Astrocyte (in vitro differentiated cells and primary cell): Measurements from ENCODE around the gene SLC29A4. TPM values are rescaled to one million over a fixed set of nuclear protein-coding genes. Genes with fewer than 3 reads are reported as not detected.
A peak's percentile ranks its signal among the peaks of the same experiment; 100 is the strongest.

Experiments used
- DNase-seq: peaks from one replicate; pipeline ENCODE4 v3.0.0-alpha.2; 2010; ENCODE audit warnings: low read depth
- FAIRE-seq: peaks from 2 replicates; lab custom pipeline; 2011; peaks lifted over from hg19 to GRCh38; lab: Jason Lieb, UNC
- H2AFZ ChIP-seq: 2 replicates; pipeline ENCODE4 v1.6.0; 2012; ENCODE audit warnings: low read depth, low read length, inconsistent platforms
- H3K27ac ChIP-seq: 2 replicates; pipeline ENCODE4 v1.5.1; 2011; ENCODE audit warnings: low read depth, low read length, inconsistent platforms
- H3K27me3 ChIP-seq: 2 replicates; pipeline ENCODE4 v1.6.0; 2011; ENCODE audit warnings: low read length, inconsistent platforms; ENCODE audit not compliant: insufficient read depth
- H3K36me3 ChIP-seq: 2 replicates; pipeline ENCODE4 v1.5.1; 2011; ENCODE audit warnings: low read length, inconsistent platforms; ENCODE audit not compliant: insufficient read depth
- H3K4me1 ChIP-seq: 2 replicates; pipeline ENCODE4 v1.5.1; 2011; ENCODE audit warnings: low read length, inconsistent platforms; ENCODE audit not compliant: insufficient read depth
- H3K4me2 ChIP-seq: 2 replicates; pipeline ENCODE4 v1.6.0; 2012; ENCODE audit warnings: low read length, inconsistent platforms
- H3K4me3 ChIP-seq: 2 replicates; pipeline ENCODE4 v1.5.1; 2011; ENCODE audit warnings: low read depth, mild to moderate bottlenecking, low read length, inconsistent platforms; ENCODE audit not compliant: insufficient read depth
- H3K79me2 ChIP-seq: 2 replicates; pipeline ENCODE4 v1.6.0; 2012; ENCODE audit warnings: mild to moderate bottlenecking, low read length, inconsistent platforms; ENCODE audit not compliant: insufficient read depth
- H3K9ac ChIP-seq: 2 replicates; pipeline ENCODE4 v1.6.0; 2012; ENCODE audit warnings: mild to moderate bottlenecking, low read length, inconsistent platforms
- H3K9me3 ChIP-seq: 2 replicates; pipeline ENCODE4 v1.5.1; 2012; ENCODE audit warnings: low read depth, mild to moderate bottlenecking, low read length, inconsistent platforms; ENCODE audit not compliant: insufficient read depth
- H4K20me1 ChIP-seq: 2 replicates; pipeline ENCODE4 v1.6.0; 2012; ENCODE audit warnings: low read length, inconsistent platforms; ENCODE audit not compliant: insufficient read depth
- H3K27ac Mint-ChIP-seq: one replicate; pipeline ENCODE4 v1.8.0; 2021; ENCODE audit warnings: mild to moderate bottlenecking, mixed read lengths; ENCODE audit not compliant: unreplicated experiment
- H3K27me3 Mint-ChIP-seq: one replicate; pipeline ENCODE4 v1.8.0; 2021; ENCODE audit warnings: low read depth, mixed read lengths; ENCODE audit not compliant: unreplicated experiment
- H3K36me3 Mint-ChIP-seq: one replicate; pipeline ENCODE4 v1.8.0; 2021; ENCODE audit warnings: low read depth, mixed read lengths; ENCODE audit not compliant: unreplicated experiment
- H3K4me1 Mint-ChIP-seq: one replicate; pipeline ENCODE4 v1.8.0; 2021; ENCODE audit warnings: low read depth, mixed read lengths; ENCODE audit not compliant: unreplicated experiment
- H3K4me3 Mint-ChIP-seq: one replicate; pipeline ENCODE4 v1.8.0; 2021; ENCODE audit warnings: mild to moderate bottlenecking, moderate library complexity, mixed read lengths; ENCODE audit not compliant: unreplicated experiment
- H3K9me3 Mint-ChIP-seq: one replicate; pipeline ENCODE4 v1.8.0; 2021; ENCODE audit warnings: mild to moderate bottlenecking, mixed read lengths; ENCODE audit not compliant: unreplicated experiment
- EZH2 ChIP-seq: IDR thresholded peaks from 2 replicates; pipeline ENCODE4 v1.6.1; 2012; ENCODE audit warnings: mild to moderate bottlenecking, low read length, inconsistent platforms; ENCODE audit not compliant: insufficient read depth
- total RNA-seq: library from RNA; stranded (reverse); gene quantifications from 2 replicates; pipeline ENCODE4 v1.2.1, GENCODE V29; 2021
- TF ChIP-seq, protein P1 (sequence below): IDR thresholded peaks from 2 replicates; pipeline ENCODE4 v1.5.1; 2011; ENCODE audit warnings: low read depth, mild to moderate bottlenecking, inconsistent platforms, low read length, moderate library complexity; ENCODE audit not compliant: insufficient read depth

The SLC29A4 gene
- total RNA-seq, 1 donor from 2014 or later: 8.2 TPM

DNA sequence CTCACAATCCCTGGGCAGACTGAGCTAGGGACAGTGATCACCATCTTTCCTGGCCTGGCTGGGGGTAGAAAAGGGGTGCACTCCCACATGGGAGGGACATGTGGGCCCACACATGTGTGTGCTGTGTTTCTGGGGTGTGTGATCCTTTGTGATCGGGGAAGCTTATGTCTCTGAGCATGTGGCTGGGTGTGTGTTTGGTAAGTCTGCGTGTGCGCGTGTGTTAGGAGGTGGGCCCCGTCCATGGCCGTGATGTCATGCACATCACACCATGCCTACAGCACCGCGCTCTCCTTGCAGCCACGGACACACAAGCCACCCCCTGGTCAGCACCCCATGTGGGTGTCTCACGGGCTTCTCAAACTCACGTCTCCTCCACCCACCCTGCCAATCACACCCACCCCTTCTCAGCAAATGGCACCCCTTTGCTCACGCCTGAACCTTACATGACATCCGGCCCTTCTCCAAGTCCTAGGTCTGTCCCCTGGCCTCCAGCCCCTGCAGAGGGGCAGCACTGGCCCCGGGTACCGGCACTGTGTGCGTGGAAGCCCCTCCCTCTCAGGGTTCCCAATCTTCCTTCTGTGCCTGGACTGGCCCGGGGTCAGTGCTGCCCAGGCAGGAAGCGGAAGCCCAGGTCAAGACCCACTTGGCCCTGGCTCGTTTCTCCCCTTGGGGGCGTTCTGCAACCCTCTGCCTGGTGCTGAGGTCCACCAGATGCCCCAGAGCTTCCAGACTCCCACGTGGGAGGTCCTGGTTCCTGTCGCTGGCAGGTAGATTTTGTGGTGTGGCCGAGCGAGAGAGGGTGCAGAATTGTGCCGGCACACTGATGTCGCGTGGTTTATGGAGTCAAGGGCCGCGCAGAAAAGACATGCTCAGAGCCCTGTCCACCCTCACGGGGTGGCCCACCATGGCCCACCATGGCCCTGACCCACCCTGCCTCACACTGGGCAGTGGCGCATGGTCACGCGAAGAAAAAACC lies 12.6 kb downstream of the SLC29A4 start:
- FAIRE-seq: no peak
- Mint-ChIP-seq H3K36me3 (peaks cover 8% of the 10 kb centered on the region), H3K27me3 (peaks cover 31% of the 10 kb centered on the region)

GRCh38 chr7:5296015-5296610 lies 13.4 kb downstream of the SLC29A4 start:
- no peaks in the 10 kb centered on the region for H3K27me3 ChIP-seq
- Mint-ChIP-seq H3K9me3 (peaks cover 5% of the 10 kb centered on the region), H3K4me1 (no peaks in the 10 kb centered on the region), H3K27ac (no peak overlapping the region), H3K27me3 (peaks cover 31% of the 10 kb centered on the region), H3K4me3 (peak overlapping the region; percentile 71), H3K36me3 (peaks cover 8% of the 10 kb centered on the region)
- no peak overlapping the region for H3K4me2 ChIP-seq
- DNase-seq: no peak
- no peak for TF ChIP-seq EZH2
- TF ChIP-seq, protein P1, sequence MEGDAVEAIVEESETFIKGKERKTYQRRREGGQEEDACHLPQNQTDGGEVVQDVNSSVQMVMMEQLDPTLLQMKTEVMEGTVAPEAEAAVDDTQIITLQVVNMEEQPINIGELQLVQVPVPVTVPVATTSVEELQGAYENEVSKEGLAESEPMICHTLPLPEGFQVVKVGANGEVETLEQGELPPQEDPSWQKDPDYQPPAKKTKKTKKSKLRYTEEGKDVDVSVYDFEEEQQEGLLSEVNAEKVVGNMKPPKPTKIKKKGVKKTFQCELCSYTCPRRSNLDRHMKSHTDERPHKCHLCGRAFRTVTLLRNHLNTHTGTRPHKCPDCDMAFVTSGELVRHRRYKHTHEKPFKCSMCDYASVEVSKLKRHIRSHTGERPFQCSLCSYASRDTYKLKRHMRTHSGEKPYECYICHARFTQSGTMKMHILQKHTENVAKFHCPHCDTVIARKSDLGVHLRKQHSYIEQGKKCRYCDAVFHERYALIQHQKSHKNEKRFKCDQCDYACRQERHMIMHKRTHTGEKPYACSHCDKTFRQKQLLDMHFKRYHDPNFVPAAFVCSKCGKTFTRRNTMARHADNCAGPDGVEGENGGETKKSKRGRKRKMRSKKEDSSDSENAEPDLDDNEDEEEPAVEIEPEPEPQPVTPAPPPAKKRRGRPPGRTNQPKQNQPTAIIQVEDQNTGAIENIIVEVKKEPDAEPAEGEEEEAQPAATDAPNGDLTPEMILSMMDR: no peak
- peaks cover 3% of the 10 kb centered on the region for H3K9me3 ChIP-seq
- no peak overlapping the region for H3K4me3 ChIP-seq
- H3K27ac ChIP-seq: no peak overlapping the region
- no peaks in the 10 kb centered on the region for H3K79me2 ChIP-seq
- no peaks in the 10 kb centered on the region for H3K36me3 ChIP-seq
- H4K20me1 ChIP-seq: no peaks in the 10 kb centered on the region
- H3K9ac ChIP-seq: no peak overlapping the region
- no peak overlapping the region for H2AFZ ChIP-seq
- FAIRE-seq: no peak
- H3K4me1 ChIP-seq: no peaks in the 10 kb centered on the region

More for the DNA sequence above, 12.6 kb downstream of the SLC29A4 start:
- Histone ChIP-seq H3K4me2 (no peak overlapping the region), H3K4me1 (no peaks in the 10 kb centered on the region), H2AFZ (no peak overlapping the region), H3K9ac (no peak overlapping the region), H4K20me1 (no peaks in the 10 kb centered on the region), H3K9me3 (peaks cover 3% of the 10 kb centered on the region), H3K4me3 (no peak overlapping the region), H3K79me2 (no peaks in the 10 kb centered on the region), H3K27ac (no peak overlapping the region), H3K36me3 (no peaks in the 10 kb centered on the region), H3K27me3 (no peaks in the 10 kb centered on the region)
- Mint-ChIP-seq H3K4me1 (no peaks in the 10 kb centered on the region), H3K4me3 (no peak overlapping the region), H3K9me3 (peaks cover 5% of the 10 kb centered on the region), H3K27ac (no peak overlapping the region)
- no peak for DNase-seq
- TF ChIP-seq, protein P1: no peak
- no peak for TF ChIP-seq EZH2
